OCI-LY3 (cell line): ENCODE results near the gene S100A12.

Experiments
- CTCF ChIP-seq: fragments of 200-600, 300-600 bp; sonication (generic); IDR thresholded peaks from 2 replicates; pipeline ENCODE4 v1.5.1; 2014; ENCODE audit warnings: antibody characterized with exemption, low read length, low read depth
- EZH2phosphoT487 ChIP-seq: fragments of 200-600 bp; shearing (Covaris generic); IDR thresholded peaks from 2 replicates; pipeline ENCODE4 v1.6.1; 2018; ENCODE audit warnings: antibody characterized with exemption, mixed run types, low read depth

GRCh38 chr1:153374071-153374470 lies 1.4 kb downstream of the S100A12 start:
- no peak for TF ChIP-seq CTCF
- no peak for TF ChIP-seq EZH2phosphoT487
